Measurements from ENCODE around the gene LRRC38.

Gene LRRC38

DNA sequence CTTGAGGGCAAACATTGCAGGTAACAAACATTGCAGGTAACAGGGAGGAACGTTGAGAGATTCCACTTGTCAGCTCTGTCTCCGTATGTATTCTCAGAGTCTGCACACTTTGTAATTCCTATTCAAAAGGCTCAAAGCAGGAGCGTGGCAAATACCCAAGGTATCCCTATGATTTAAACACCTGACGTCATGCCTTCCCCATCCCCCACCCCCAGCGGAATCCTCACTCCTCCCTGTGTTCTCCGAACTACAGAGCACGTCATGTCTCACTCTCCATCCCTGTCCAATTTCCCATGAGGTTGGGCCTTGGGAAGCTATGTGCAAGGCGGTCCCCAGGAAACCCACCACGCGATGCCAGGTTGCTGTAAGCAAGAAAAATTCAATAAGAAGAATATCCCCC, 2.8 kb upstream of the LRRC38 start:
- DNase-seq: no peak

- DNase-seq: no peak
These were observed 1.0 kb upstream of the LRRC38 start for GRCh38 chr1:13514821-13515220.

DNA sequence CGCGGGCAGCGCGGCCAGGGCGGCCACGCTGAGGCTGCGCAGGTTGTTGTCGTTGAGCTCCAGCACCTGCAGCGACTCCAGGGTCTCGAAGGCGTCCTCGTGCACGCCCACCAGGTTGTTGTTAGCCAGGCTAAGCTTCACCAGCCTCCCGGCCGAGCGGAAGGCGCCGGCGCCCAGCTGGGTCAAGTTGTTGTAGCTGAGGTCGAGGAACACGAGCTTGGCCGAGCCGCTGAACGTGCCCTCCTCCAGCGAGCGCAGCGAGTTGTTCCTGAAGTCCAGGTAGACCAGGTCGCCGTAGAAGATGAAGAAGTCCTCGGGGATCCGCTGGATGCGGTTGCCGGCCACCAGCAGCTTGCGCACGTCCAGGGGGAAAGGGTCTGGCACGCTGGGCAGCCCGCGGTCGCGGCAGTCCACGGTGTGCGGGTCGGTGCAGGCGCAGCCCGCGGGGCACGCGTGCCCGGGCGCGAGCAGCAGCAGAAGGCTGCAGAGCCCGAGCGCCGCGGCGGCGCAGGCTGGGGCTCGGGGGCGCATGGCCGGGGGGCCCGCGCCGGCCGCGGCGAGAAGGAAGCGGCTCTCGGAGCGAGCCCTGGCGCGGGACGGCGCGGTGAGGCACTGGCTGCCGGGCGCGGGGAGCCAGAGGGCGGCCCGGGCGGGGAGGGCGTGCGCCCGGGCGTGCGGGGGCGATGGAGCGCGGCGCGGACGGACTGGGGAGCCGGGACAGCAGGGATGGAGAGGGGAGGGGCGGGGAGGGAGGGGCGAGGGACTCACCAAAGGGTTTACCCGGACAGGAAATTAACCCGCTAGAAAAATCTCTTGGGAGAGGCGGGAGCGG, 524 bp downstream of the LRRC38 start:
- DNase-seq: no peak

- no peak for DNase-seq
These were observed 1.3 kb downstream of the LRRC38 start for GRCh38 chr1:13512472-13512871.

- no peak for DNase-seq
These were observed 3.3 kb downstream of the LRRC38 start for GRCh38 chr1:13510499-13510898.

DNA sequence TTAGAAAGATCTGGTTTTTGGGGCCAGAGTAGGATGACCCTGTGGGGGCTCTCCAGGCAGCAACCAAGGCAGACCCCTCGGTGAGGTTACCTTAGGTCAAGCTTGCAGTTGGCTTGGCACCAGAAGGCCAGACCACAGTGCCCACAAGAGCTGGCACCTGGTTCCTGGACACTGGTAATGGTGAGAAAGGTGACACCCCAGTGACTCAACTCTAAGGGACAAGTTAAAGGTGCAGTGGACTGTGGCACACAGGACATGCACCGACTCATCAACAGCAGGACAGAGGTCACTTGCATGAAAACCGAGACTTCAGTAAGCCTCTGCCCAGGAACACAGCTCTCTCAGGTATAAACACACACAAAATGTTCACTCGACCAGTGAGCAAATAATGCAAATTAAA, 6.7 kb downstream of the LRRC38 start:
- DNase-seq: no peak

- DNase-seq: no peak
These were observed 8.8 kb downstream of the LRRC38 start for GRCh38 chr1:13505020-13505419.

DNA sequence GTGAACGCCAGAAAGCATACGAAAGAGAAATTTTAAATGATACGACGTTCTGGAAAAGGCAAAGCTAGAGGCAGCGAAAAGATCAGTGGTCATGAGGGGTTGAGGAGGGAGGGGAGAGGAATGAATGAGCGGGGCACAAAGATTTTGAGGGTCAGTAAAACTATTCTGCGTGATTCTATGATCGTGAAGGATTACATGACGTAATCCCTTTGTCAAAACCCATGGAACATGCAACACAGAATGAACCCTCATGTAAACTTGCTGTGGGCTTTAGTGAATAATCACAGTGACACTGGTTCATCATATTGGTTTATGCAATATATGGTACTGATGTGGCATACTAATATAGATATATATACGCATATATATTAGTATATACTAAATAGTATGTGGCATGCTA, 13.0 kb downstream of the LRRC38 start:
- no peak for DNase-seq

- DNase-seq: no peak
These were observed 14.4 kb downstream of the LRRC38 start for GRCh38 chr1:13499422-13499821.

DNA sequence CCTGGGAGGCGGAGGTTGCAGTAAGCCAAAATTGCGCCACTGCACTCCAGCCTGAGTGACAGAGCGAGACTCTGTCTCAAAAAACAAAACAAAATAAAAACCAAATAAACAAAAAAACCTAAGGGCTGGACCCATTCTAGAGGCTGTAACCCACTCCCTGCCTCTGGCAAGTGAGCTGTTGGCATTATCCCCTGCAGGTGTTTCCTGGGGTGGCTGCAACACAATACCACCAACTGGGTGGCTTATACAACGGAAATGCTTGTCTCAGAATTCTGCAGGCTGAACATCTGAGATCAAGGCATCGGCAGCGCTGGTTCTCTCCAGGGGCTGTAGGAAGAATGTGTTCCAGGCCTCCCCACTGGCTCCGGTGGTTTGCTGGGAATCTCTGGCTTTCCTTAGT, 15.2 kb downstream of the LRRC38 start:
- no peak for DNase-seq

GRCh38 chr1:13495186-13495585, 18.6 kb downstream of the LRRC38 start:
- DNase-seq: no peak

DNA sequence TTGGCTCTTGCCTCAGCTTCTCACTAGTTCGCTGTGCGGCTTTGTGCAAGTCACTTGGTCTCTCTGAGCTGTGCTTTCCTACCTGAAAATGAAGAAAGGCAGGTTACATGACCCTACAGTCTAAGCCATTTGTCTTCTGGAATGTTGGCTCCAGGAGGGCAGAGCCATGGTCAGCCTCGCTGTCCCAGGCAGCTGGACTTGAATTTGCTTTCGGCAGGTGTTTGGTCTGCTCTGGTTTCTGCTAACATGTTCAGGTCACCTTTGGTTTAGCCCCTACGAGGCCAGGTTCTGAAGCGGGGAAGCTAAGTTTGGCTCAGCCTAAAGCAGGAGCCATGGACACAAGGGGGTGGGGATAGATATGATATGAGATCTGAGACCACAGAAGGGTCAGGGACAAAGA, 19.1 kb downstream of the LRRC38 start:
- DNase-seq: no peak

GRCh38 chr1:13494025-13494424, 19.8 kb downstream of the LRRC38 start:
- no peak for DNase-seq

GRCh38 chr1:13492711-13493110, 21.1 kb downstream of the LRRC38 start:
- no peak for DNase-seq

DNA sequence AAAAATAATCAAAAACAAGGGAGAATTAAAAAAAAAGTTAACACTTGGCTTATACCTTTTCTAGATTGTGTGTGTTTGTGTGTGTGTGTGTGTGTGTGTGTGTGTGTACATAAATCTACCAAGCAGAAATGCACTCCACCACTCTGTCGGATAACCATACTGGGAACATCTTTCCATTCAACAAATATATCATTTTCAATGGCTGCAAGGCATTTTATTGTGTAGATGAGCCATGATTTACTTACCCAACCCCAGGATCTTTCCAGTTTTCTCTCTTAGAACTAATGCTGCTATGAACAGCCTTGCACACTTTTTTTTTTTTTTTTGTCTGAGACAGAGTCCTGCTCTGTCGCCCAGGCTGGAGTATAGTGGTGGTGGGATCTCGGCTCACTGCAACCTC, 25.8 kb downstream of the LRRC38 start:
- DNase-seq: no peak

DNA sequence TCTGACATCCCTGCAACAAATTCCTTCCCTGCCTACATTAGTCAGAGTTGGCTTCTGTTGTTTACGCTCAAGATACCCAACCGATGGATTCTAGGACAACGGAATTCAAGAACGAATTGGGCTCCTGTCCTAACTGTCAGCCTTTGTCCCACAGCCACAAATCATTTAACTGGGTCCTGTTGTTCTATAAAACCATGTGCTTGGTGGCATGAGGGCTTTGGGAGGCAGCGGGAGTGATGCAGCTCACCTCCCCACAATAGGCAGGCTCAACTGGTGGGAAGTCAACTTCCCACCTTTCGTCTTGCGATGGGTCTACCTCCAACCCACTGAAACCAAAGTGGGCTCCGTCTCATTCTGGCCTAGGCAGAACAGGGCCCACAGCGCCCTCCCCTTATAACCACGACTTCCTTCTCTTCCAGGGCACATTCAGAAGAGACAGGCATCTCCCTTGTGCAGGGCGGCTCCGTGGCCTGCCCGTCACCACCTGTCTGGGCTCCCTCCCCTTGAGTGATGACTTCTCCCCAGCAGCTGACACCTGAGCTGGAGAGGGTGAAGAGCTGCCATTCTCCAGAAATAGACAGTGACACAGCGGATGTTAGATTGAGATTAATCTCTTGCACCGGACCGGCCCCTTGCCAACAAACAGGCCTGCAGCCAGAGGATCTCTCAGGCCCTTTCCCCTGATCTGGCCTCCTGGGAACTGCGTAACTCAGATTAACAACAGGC, 26.5 kb downstream of the LRRC38 start:
- DNase-seq: no peak

GRCh38 chr1:13483946-13484345, 29.9 kb downstream of the LRRC38 start:
- DNase-seq: no peak

DNA sequence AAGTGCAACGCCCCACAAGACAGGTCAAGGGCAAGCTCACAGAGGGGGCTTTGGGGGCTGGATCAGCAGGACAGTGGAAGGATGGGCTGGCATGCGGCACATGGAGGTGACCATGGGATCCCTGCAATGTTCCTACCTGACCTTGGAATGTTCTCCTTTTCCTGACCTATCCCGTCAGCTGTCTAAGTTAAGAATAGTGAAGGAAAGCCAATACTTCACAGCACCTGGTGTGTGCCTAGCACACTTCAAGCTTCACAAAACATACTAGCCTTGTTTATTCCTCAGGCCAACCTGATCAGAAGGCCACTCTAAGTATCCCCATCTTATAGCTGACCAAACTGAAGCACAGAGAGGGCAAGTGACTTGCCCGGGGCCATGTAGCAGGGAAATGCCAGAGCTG, 31.2 kb downstream of the LRRC38 start:
- DNase-seq: no peak

GRCh38 chr1:13479171-13479856, 34.5 kb downstream of the LRRC38 start:
- no peak for DNase-seq

- DNase-seq: no peak
These were observed 35.1 kb downstream of the LRRC38 start for GRCh38 chr1:13478692-13479091.

GRCh38 chr1:13469343-13469742, 44.5 kb downstream of the LRRC38 start:
- DNase-seq: no peak

DNA sequence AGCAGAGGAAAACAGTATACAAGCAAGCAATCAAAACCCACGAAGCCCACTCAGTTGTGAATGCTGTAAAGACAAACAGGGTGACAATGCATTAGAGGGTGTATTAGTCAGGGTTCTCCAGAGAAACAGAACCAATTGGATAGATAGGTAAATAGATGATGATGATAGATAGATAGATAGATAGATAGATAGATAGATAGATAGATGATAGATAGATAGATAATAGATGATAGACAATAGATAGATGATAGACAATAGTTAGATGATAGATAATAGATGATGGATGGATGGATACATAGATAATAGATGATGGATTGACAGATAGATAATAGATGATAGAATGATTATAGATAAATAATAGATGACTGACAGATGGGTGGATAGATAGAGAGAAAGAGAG, 48.3 kb downstream of the LRRC38 start:
- DNase-seq: no peak

GRCh38 chr1:13462682-13463081, 51.1 kb downstream of the LRRC38 start:
- DNase-seq: no peak

DNA sequence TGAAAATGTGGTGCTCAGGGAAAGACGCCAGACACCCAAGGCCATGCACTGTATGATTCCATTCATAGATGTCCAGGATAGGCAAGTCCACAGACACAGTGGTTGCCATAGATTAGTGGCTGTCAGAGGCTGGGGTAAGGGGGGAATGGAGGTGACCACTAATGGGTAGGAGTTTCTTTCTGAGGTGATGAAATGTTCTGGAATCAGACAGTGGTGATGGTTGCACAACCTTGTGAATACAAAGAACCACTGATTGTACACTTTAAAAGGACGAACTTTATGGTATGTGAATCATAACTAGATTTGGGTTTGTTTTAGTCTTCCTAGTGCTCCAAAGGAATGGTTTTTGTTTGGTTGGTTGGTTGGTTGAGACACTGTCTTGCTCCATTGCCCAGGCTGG, 51.8 kb downstream of the LRRC38 start:
- no peak for DNase-seq

Measured in NK-92 treated with Interleukin-12 subunit alpha and Interleukin-12 subunit beta, amount 100 ng/mL, for 24 hours (cell line).